Suprapubic skin (tissue), 3 donors: Measurements from ENCODE around the gene SMIM32.

Experiments used
- POLR2A ChIP-seq, 2 donors: fragments of 450-650 bp; IDR thresholded peaks; one replicate each; pipeline ENCODE4 v1.6.1; 2017; ENCODE audit warnings: antibody characterized with exemption in 2 of 2, mild to moderate bottlenecking in 2 of 2, moderate library complexity in 2 of 2
- TF ChIP-seq, protein P1 (sequence below), 2 donors: fragments of 200-600 bp in 1 of 2; fragments of 450-650 bp in 1 of 2; sonication (generic) in 1 of 2; IDR thresholded peaks; one replicate each; pipeline ENCODE4 v1.5.1; 2016 to 2019; ENCODE audit warnings: antibody characterized with exemption in 2 of 2, mild to moderate bottlenecking in 1 of 2, moderate library complexity in 1 of 2

DNA sequence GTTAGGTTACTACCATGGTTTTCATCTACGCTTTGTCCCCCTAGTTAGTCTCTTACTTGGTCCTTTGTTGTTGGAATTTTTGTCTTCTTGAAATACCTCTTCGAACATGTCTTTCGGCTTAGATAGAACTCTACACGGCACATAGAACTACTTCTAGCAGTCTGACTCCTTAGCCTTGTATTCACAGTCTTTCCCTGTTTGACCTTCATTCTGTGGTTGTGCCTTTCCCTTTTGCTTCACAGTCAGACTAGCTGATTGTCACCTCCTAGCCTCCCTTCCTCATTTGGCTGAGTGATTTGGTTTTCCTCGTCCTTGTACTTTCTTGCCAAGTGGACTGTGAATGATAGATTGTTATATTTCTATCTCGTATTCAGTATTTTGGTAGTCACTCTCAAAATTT, 49.6 kb downstream of the SMIM32 start:
- TF ChIP-seq POLR2A (IDR thresholded peaks at IDR 0.05) = no peak
- TF ChIP-seq, protein P1, sequence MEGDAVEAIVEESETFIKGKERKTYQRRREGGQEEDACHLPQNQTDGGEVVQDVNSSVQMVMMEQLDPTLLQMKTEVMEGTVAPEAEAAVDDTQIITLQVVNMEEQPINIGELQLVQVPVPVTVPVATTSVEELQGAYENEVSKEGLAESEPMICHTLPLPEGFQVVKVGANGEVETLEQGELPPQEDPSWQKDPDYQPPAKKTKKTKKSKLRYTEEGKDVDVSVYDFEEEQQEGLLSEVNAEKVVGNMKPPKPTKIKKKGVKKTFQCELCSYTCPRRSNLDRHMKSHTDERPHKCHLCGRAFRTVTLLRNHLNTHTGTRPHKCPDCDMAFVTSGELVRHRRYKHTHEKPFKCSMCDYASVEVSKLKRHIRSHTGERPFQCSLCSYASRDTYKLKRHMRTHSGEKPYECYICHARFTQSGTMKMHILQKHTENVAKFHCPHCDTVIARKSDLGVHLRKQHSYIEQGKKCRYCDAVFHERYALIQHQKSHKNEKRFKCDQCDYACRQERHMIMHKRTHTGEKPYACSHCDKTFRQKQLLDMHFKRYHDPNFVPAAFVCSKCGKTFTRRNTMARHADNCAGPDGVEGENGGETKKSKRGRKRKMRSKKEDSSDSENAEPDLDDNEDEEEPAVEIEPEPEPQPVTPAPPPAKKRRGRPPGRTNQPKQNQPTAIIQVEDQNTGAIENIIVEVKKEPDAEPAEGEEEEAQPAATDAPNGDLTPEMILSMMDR (IDR thresholded peaks at IDR 0.05) = no peak
